Measurements from ENCODE around the gene LRMDA. TPM values are rescaled to one million over a fixed set of nuclear protein-coding genes. Genes with fewer than 3 reads are reported as not detected.

LRMDA gene
- total and polyA plus RNA-seq, 2 donors (not counting 3 experiments of a cell fraction or from before 2014, with no cell fraction given), result 9.7 to 18.0 TPM

DNA sequence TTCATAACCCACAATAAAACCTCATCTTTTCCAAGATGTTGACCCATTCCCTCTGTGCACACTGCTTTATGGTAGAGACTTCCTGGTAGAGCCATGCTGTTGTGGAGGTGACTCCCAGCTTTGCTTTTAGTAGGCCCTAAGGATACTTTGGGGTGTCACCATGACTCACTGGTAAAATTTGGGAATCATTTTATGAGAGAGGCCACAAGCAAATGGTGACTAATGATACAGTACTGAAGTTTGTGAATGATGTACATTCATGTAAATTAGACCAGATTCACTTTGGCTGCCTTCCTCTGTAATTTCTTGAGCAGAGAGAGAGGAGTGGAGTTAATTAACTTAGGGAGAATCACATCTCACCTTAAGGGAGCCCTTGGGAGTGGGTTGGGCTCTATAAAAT lies 686.5 kb downstream of the LRMDA start:
- no peaks in the 10 kb centered on the region for H3K27me3 ChIP-seq (ENCODE audit: control insufficient read depth in 2 of 2, insufficient read depth in 2 of 2, low read length in 2 of 2)
- H3K79me2 ChIP-seq (ENCODE audit: control insufficient read depth, insufficient read depth, low read length), result no peaks in the 10 kb centered on the region
- dilution Hi-C loops (cut with MboI; ENCODE audit: extremely low pct_ligation_motif_present, low sequenced_read_pairs) (no loop called here), intact Hi-C loops (cut with micrococcal nuclease) (no loop called here)
- H4K20me1 ChIP-seq (replicated peaks; ENCODE audit: control insufficient read depth, extremely low read depth, insufficient read depth, low read length), result no peaks in the 10 kb centered on the region
- POLR2A ChIA-PET, result no interaction called here
- no peak overlapping the region for H3K4me3 ChIP-seq (replicated peaks in 1 of 3; ENCODE audit: insufficient read depth in 1 of 3, low read depth in 1 of 3, low read length in 3 of 3)
- TF ChIP-seq POLR2A (IDR thresholded peaks at IDR 0.05; ENCODE audit: low read depth, low read length), result no peak
- TF ChIP-seq, protein P1, sequence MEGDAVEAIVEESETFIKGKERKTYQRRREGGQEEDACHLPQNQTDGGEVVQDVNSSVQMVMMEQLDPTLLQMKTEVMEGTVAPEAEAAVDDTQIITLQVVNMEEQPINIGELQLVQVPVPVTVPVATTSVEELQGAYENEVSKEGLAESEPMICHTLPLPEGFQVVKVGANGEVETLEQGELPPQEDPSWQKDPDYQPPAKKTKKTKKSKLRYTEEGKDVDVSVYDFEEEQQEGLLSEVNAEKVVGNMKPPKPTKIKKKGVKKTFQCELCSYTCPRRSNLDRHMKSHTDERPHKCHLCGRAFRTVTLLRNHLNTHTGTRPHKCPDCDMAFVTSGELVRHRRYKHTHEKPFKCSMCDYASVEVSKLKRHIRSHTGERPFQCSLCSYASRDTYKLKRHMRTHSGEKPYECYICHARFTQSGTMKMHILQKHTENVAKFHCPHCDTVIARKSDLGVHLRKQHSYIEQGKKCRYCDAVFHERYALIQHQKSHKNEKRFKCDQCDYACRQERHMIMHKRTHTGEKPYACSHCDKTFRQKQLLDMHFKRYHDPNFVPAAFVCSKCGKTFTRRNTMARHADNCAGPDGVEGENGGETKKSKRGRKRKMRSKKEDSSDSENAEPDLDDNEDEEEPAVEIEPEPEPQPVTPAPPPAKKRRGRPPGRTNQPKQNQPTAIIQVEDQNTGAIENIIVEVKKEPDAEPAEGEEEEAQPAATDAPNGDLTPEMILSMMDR (IDR thresholded peaks at IDR 0.05; ENCODE audit: extremely low read depth in 1 of 2, insufficient read depth in 1 of 2, low read depth in 1 of 2, low read length in 2 of 2), result no peak
- no peak for TF ChIP-seq GATA2 (IDR thresholded peaks at IDR 0.05; ENCODE audit: insufficient read depth, insufficient read length, low read depth, low read length)
- no peak for TF ChIP-seq POLR2AphosphoS5 (IDR thresholded peaks at IDR 0.05; ENCODE audit: insufficient read depth, low read depth, low read length)
- TF ChIP-seq, protein P2, sequence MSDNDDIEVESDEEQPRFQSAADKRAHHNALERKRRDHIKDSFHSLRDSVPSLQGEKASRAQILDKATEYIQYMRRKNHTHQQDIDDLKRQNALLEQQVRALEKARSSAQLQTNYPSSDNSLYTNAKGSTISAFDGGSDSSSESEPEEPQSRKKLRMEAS (IDR thresholded peaks at IDR 0.05; ENCODE audit: insufficient read depth, insufficient read length), result no peak
- no peak for TF ChIP-seq JUN (IDR thresholded peaks at IDR 0.05; ENCODE audit: borderline replicate concordance, insufficient read depth, insufficient read length, low read depth)
- no peak for TF ChIP-seq EZH2 (IDR thresholded peaks at IDR 0.05; ENCODE audit: borderline replicate concordance, low read depth, low read length, severe bottlenecking)
- TF ChIP-seq MYC (IDR thresholded peaks at IDR 0.05; ENCODE audit: low read depth, low read length), result no peak
- no peak for TF ChIP-seq FOS (IDR thresholded peaks at IDR 0.05; ENCODE audit: borderline replicate concordance, insufficient read depth, low read length)
- H3K9me1 ChIP-seq (replicated peaks; ENCODE audit: control insufficient read depth, extremely low read depth, insufficient read depth, low read length), result no peaks in the 10 kb centered on the region
- CTCF ChIA-PET, result no interaction called here
- no peaks in the 10 kb centered on the region for H3K36me3 ChIP-seq (ENCODE audit: control insufficient read depth in 2 of 2, extremely low read depth in 1 of 2, insufficient read depth in 2 of 2, low read length in 2 of 2)
- no peak overlapping the region for H3K4me2 ChIP-seq (ENCODE audit: insufficient read depth, low read length)
- no peaks in the 10 kb centered on the region for H3K4me1 ChIP-seq (ENCODE audit: control insufficient read depth, extremely low read depth, insufficient read depth, low read length)
- H3K9ac ChIP-seq (replicated peaks; ENCODE audit: extremely low read depth, insufficient read depth, low read length), result no peak overlapping the region
- BruUV-seq (replicated peaks), result no TSS peak
- H3K27ac ChIP-seq (ENCODE audit: insufficient read depth, low read depth, low read length), result no peak overlapping the region
- H2AFZ ChIP-seq (ENCODE audit: low read depth, low read length), result no peak overlapping the region
- FAIRE-seq, result no peak
- H3K9me3 ChIP-seq (replicated peaks; ENCODE audit: control insufficient read depth, insufficient read depth, low read length), result no peaks in the 10 kb centered on the region
- DNase-seq (ENCODE audit: low read depth, low spot score), result no peak
